ENCODE measurements around the gene TMEM259.

TMEM259 gene

GRCh38 chr19:1016647-1017114 lies 4.2 kb downstream of the TMEM259 start:
- peak; percentile 78 for DNase-seq (ENCODE audit: low read depth)

- DNase-seq (ENCODE audit: low read depth): no peak
These were observed 4.9 kb downstream of the TMEM259 start for GRCh38 chr19:1015782-1016646.

- no peak for DNase-seq (ENCODE audit: low read depth)
These were observed 5.7 kb downstream of the TMEM259 start for GRCh38 chr19:1015061-1015781.

- no peak for DNase-seq (ENCODE audit: low read depth)
These were observed 6.5 kb downstream of the TMEM259 start for GRCh38 chr19:1014161-1015060.

GRCh38 chr19:1013218-1013617 lies 7.7 kb downstream of the TMEM259 start:
- no peak for DNase-seq (ENCODE audit: low read depth)

- DNase-seq (ENCODE audit: low read depth): no peak
These were observed 8.6 kb downstream of the TMEM259 start for GRCh38 chr19:1012334-1012733.

- no peak for DNase-seq (ENCODE audit: low read depth)
These were observed 9.0 kb downstream of the TMEM259 start for GRCh38 chr19:1011831-1012333.

- DNase-seq (ENCODE audit: low read depth): no peak
These were observed 10.1 kb downstream of the TMEM259 start for GRCh38 chr19:1010586-1011510.

- DNase-seq (ENCODE audit: low read depth): no peak
These were observed 10.9 kb downstream of the TMEM259 start for GRCh38 chr19:1009981-1010538.

GRCh38 chr19:1009041-1009980 lies 11.6 kb downstream of the TMEM259 start:
- DNase-seq (ENCODE audit: low read depth): no peak

- no peak for DNase-seq (ENCODE audit: low read depth)
These were observed 12.5 kb downstream of the TMEM259 start for GRCh38 chr19:1008268-1009040.

- no peak for DNase-seq (ENCODE audit: low read depth)
These were observed 13.3 kb downstream of the TMEM259 start for GRCh38 chr19:1007399-1008251.

- no peak for DNase-seq (ENCODE audit: low read depth)
These were observed 14.1 kb downstream of the TMEM259 start for GRCh38 chr19:1006711-1007398.

- no peak for DNase-seq (ENCODE audit: low read depth)
These were observed 15.9 kb downstream of the TMEM259 start for GRCh38 chr19:1004803-1005664.

GRCh38 chr19:1004204-1004802 lies 16.6 kb downstream of the TMEM259 start:
- DNase-seq (ENCODE audit: low read depth): no peak

- DNase-seq (ENCODE audit: low read depth): no peak
These were observed 17.6 kb downstream of the TMEM259 start for GRCh38 chr19:1003283-1003682.

Data from iris pigment epithelial cell (primary cell).